ENCODE results near the gene HLCS.

- TF ChIP-seq POLR2AphosphoS5 (IDR thresholded peaks at IDR 0.05) (peak in 2 of 3 donors; percentile 22 to 45), POLR2A (IDR thresholded peaks at IDR 0.05) (peak; percentile 11), CTCF (IDR thresholded peaks at IDR 0.05) (no peak)
These were observed 178.3 kb downstream of the HLCS start for GRCh38 chr21:36788120-36788638.
